GM21515 (cell line): ENCODE results near the gene RAD51AP2.

Experiments
- ATAC-seq: cut with Tn5 transposase; IDR thresholded peaks from one replicate; pipeline ENCODE4 v1.9.1; 2021; ENCODE audit not compliant: unreplicated experiment

The RAD51AP2 gene

DNA sequence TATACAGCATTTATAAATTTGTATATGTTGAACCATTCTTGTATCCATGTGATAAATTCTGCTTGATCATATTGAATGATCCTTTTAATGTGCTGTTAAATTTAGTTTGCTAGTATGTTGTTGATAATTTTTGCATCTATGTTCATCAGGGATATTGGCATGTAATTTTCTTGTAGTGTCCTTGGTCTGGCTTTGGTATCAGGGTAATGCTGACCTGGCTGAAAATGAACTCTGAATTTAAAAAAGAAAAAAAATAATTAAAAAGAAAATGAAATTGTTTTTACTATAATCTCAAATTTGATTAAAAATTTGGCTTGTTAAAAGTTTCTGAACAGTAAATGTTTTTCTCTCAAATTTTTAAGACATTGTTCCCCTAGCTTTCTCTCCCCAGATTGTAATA, 46.3 kb downstream of the RAD51AP2 start:
- ATAC-seq = no peak

DNA sequence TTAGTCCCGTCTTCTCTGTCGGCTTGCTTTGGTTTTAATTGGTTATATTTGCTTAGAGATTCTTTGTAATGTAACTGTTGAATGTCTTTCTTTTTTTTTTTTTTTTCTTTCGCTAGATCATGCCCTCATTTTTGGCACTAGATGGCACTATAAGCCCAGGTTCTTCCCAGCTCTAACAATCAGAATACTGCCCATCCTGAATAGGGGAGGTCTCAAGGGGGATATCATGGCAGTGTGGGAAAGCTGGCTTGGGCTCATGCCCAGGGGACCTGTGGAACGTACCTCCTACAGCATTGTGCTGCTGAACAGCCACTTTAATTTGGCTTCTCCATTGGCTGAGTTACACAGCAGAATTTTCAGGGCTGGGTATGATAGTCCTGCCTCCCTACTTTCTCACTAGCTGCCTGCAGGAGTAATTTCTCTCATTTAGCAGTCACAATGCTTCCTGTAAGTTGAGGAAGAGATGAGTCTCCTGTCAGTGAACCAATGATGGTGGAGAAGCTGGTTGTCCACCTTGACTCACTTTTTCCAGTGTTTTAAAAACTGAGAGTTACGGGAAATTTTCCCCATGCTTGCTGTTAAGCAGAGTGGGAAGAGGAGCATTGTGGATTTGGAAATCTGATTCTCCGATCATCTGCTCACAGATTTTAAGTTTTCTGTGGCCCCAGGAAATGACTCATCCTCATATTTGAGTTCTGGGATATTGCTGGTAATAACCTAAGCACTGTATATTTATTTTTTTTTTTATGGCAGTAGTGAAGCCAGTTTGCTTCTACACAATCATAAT, 47.2 kb downstream of the RAD51AP2 start:
- no peak for ATAC-seq

DNA sequence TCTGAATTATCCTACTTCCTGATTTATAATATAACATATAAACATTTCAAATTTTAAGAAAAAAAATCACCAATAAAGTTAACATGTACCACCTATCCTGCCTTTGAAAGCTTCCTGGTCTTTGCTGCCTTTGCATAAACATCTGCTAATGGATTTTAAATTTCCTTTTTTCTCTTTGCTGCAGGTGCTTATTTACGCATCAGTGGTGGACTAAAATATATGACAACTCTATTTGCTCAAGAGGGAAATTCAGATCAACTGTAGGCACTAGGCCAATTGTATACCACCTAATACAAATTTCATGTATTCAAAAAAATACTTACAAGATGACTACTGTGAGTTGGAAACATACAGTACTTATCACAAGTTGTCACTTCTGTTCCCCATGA, 57.2 kb downstream of the RAD51AP2 start:
- ATAC-seq = no peak
